CD4-positive, alpha-beta memory T cell (primary cell): Measurements from ENCODE around the gene DBH. TPM values are rescaled to one million over a fixed set of nuclear protein-coding genes. Genes with fewer than 3 reads are reported as not detected.

Experiments
- CTCF ChIA-PET: fragments of 350-600 bp; sonication (Branson Sonifier 250); formaldehyde crosslinking; loops from one replicate; lab custom pipeline; 2021; ENCODE audit warnings: inconsistent platforms; ENCODE audit not compliant: partially characterized antibody; lab: Charles Lee
- POLR2A ChIA-PET: fragments of 350-600 bp; sonication (Branson Sonifier 250); formaldehyde crosslinking; loops from one replicate; lab custom pipeline; 2021; ENCODE audit not compliant: partially characterized antibody; lab: Charles Lee
- DNase-seq, 5 donors: peaks; one replicate each; pipeline versions ENCODE4 v3.0.0 to v3.0.0-alpha.2; 2020 to 2022; ENCODE audit warnings: mixed read lengths in 1 of 5
- H3K27ac ChIP-seq: one replicate; pipeline ENCODE4 v1.7.0; 2013; ENCODE audit warnings: low read depth, low read length
- H3K27me3 ChIP-seq: 2 replicates; pipeline ENCODE4 v1.7.0; 2013; ENCODE audit warnings: mild to moderate bottlenecking, low read length, moderate library complexity; ENCODE audit not compliant: insufficient read depth
- H3K36me3 ChIP-seq: 2 replicates; pipeline ENCODE4 v1.7.0; 2013; ENCODE audit warnings: mild to moderate bottlenecking, low read length, moderate library complexity; ENCODE audit not compliant: insufficient read depth
- H3K4me1 ChIP-seq: 2 replicates; pipeline ENCODE4 v1.7.0; 2013; ENCODE audit warnings: mild to moderate bottlenecking, low read length, moderate library complexity; ENCODE audit not compliant: insufficient read depth
- H3K4me3 ChIP-seq, 2 donors: one replicate each; pipeline ENCODE4 v1.7.0; 2013; ENCODE audit warnings: low read length in 2 of 2, mild to moderate bottlenecking in 1 of 2
- H3K9me3 ChIP-seq, 2 donors: one replicate each; pipeline ENCODE4 v1.7.0; 2013; ENCODE audit warnings: low read length in 2 of 2, control low read depth in 1 of 2; ENCODE audit not compliant: control insufficient read depth in 1 of 2
- H3K27ac Mint-ChIP-seq, 7 donors: one replicate each; pipeline ENCODE4 v1.8.0; 2020 to 2021; ENCODE audit warnings: mixed read lengths in 7 of 7, mild to moderate bottlenecking in 6 of 7, inconsistent platforms in 3 of 7, moderate library complexity in 3 of 7
- H3K27me3 Mint-ChIP-seq, 2 donors: one replicate each; pipeline ENCODE4 v1.8.0; 2020 to 2021; ENCODE audit warnings: mixed read lengths in 2 of 2
- H3K36me3 Mint-ChIP-seq, 2 donors: one replicate each; pipeline ENCODE4 v1.8.0; 2020 to 2021; ENCODE audit warnings: mixed read lengths in 2 of 2, inconsistent platforms in 1 of 2, mild to moderate bottlenecking in 1 of 2
- H3K4me1 Mint-ChIP-seq, 4 donors: one replicate each; pipeline ENCODE4 v1.8.0; 2020 to 2021; ENCODE audit warnings: mixed read lengths in 4 of 4, mild to moderate bottlenecking in 1 of 4
- H3K4me3 Mint-ChIP-seq, 8 donors: one replicate each; pipeline ENCODE4 v1.8.0; 2020 to 2021; ENCODE audit warnings: mixed read lengths in 8 of 8, mild to moderate bottlenecking in 7 of 8, moderate library complexity in 6 of 8, inconsistent platforms in 3 of 8
- H3K9me3 Mint-ChIP-seq, 8 donors: one replicate each; pipeline ENCODE4 v1.8.0; 2020 to 2021; ENCODE audit warnings: mixed read lengths in 8 of 8, mild to moderate bottlenecking in 5 of 8, inconsistent platforms in 3 of 8, moderate library complexity in 1 of 8
- intact Hi-C: fragments of 100-400 bp; cut with micrococcal nuclease; formaldehyde crosslinking; loops from one replicate; pipeline ENCODE4 v1.15.1; 2023
- polyA plus RNA-seq, 2 donors: library from polyadenylated mRNA; unstranded; fragments of 300-500 nt; fragmentation: Illumina TruSeq; gene quantifications; one replicate each; pipeline ENCODE4 v1.2.3, GENCODE V29; 2021
- total RNA-seq, 2 experiments: library from RNA; stranded (reverse); gene quantifications; one replicate each; pipeline ENCODE4 v1.2.3, GENCODE V29; 2021

DBH gene
- total and polyA plus RNA-seq, 4 experiments from 2014 or later: 0.08 to 0.18 (median 0.09) TPM; not detected in 1

GRCh38 chr9:133701981-133702797 is 66.0 kb downstream of the DBH start:
- Histone ChIP-seq H3K27ac (peak overlapping the region; percentile 74), H3K36me3 (no peaks in the 10 kb centered on the region), H3K4me3 (peak overlapping the region; percentile 27 to 61), H3K9me3 (no peaks in the 10 kb centered on the region), H3K27me3 (no peaks in the 10 kb centered on the region), H3K4me1 (peaks cover 65% of the 10 kb centered on the region)
- no peaks in the 10 kb centered on the region for H3K9me3 Mint-ChIP-seq
- DNase-seq: peak; percentile 69 to 81 (median 75)
- POLR2A ChIA-PET: interaction anchor here (0.9 to 4.3 kb wide), 12 partner anchors 8 to 462 kb away, joined by 3 to 140 read pairs (median 5); partner anchors contain the start of gene RNU6ATAC
- peak overlapping the region; percentile 83 to 93 (median 89) for H3K4me3 Mint-ChIP-seq
- H3K27ac Mint-ChIP-seq: peak overlapping the region; percentile 96 to 99 (median 98)
- peaks cover 0 to 2% of the 10 kb centered on the region in 2 donors for H3K36me3 Mint-ChIP-seq
- intact Hi-C loops: loop anchor here (1.0 to 2.0 kb wide), 2 partner anchors 19 to 45 kb away; no protein-coding TSS in a partner anchor
- no peaks in the 10 kb centered on the region for H3K27me3 Mint-ChIP-seq
- CTCF ChIA-PET: interaction anchor here (1.0 to 3.1 kb wide), 6 partner anchors 11 to 25 kb away, joined by 3 to 13 read pairs (median 7); no protein-coding TSS in a partner anchor
- H3K4me1 Mint-ChIP-seq: peaks cover 36 to 75% (median 53%) of the 10 kb centered on the region in 4 donors

- peak overlapping the region; percentile 83 to 93 (median 86) for H3K4me3 Mint-ChIP-seq
- peak overlapping the region; percentile 92 to 99 (median 96) for H3K27ac Mint-ChIP-seq
- no peaks in the 10 kb centered on the region for H3K27me3 Mint-ChIP-seq
- intact Hi-C loops: loop anchor here (1.0 to 2.0 kb wide), 2 partner anchors 20 to 46 kb away; no protein-coding TSS in a partner anchor
- H3K4me1 Mint-ChIP-seq: peaks cover 33 to 73% (median 49%) of the 10 kb centered on the region in 4 donors
- Histone ChIP-seq H3K27ac (peak overlapping the region; percentile 74), H3K9me3 (no peaks in the 10 kb centered on the region), H3K36me3 (no peaks in the 10 kb centered on the region), H3K27me3 (no peaks in the 10 kb centered on the region), H3K4me1 (peaks cover 59% of the 10 kb centered on the region), H3K4me3 (peak overlapping the region; percentile 23 to 61)
- peaks cover 0 to 2% of the 10 kb centered on the region in 2 donors for H3K36me3 Mint-ChIP-seq
- peak in 1 of 5 donors; percentile 9 for DNase-seq
- CTCF ChIA-PET: interaction anchor here (2.3 to 3.1 kb wide), 2 partner anchors 19 to 24 kb away, joined by 12 to 13 read pairs; no protein-coding TSS in a partner anchor
- no peaks in the 10 kb centered on the region for H3K9me3 Mint-ChIP-seq
- POLR2A ChIA-PET: interaction anchor here (0.9 to 4.3 kb wide), 9 partner anchors 9 to 461 kb away, joined by 3 to 140 read pairs (median 7); partner anchors contain the start of gene RNU6ATAC
Observed at GRCh38 chr9:133702798-133703590, 66.8 kb downstream of the DBH start.

- Histone ChIP-seq H3K27me3 (no peaks in the 10 kb centered on the region), H3K9me3 (no peaks in the 10 kb centered on the region), H3K4me3 (no peak overlapping the region), H3K36me3 (no peaks in the 10 kb centered on the region), H3K27ac (peak overlapping the region; percentile 74), H3K4me1 (peaks cover 52% of the 10 kb centered on the region)
- intact Hi-C loops: loop anchor here (2.0 kb wide), 1 partner anchor 47 kb away; no protein-coding TSS in a partner anchor
- H3K36me3 Mint-ChIP-seq: peaks cover 0 to 2% of the 10 kb centered on the region in 2 donors
- peak overlapping the region in 3 of 8 donors; percentile 41 to 65 (median 50) for H3K4me3 Mint-ChIP-seq
- peak overlapping the region; percentile 32 to 96 (median 79) for H3K27ac Mint-ChIP-seq
- H3K27me3 Mint-ChIP-seq: no peaks in the 10 kb centered on the region
- CTCF ChIA-PET: no interaction called here
- POLR2A ChIA-PET: interaction anchor here (1.0 to 4.3 kb wide), 3 partner anchors 19 to 34 kb away, joined by 3 to 140 read pairs (median 59); no protein-coding TSS in a partner anchor
- no peaks in the 10 kb centered on the region for H3K9me3 Mint-ChIP-seq
- peaks cover 26 to 66% (median 42%) of the 10 kb centered on the region in 4 donors for H3K4me1 Mint-ChIP-seq
- DNase-seq: peak in 1 of 5 donors; percentile 52
Observed at GRCh38 chr9:133703591-133704399, 67.6 kb downstream of the DBH start.

- H3K27me3 Mint-ChIP-seq: no peaks in the 10 kb centered on the region
- Histone ChIP-seq H3K36me3 (no peaks in the 10 kb centered on the region), H3K27me3 (no peaks in the 10 kb centered on the region), H3K9me3 (no peaks in the 10 kb centered on the region), H3K27ac (no peak overlapping the region), H3K4me1 (peaks cover 55% of the 10 kb centered on the region), H3K4me3 (no peak overlapping the region)
- H3K9me3 Mint-ChIP-seq: no peaks in the 10 kb centered on the region
- CTCF ChIA-PET: no interaction called here
- intact Hi-C loops: no loop called here
- H3K27ac Mint-ChIP-seq: peak overlapping the region in 6 of 7 donors; percentile 32 to 96 (median 65)
- peaks cover 29 to 64% (median 42%) of the 10 kb centered on the region in 4 donors for H3K4me1 Mint-ChIP-seq
- H3K36me3 Mint-ChIP-seq: peaks cover 0 to 2% of the 10 kb centered on the region in 2 donors
- peak in 1 of 5 donors; percentile 16 for DNase-seq
- POLR2A ChIA-PET: no interaction called here
- peak overlapping the region in 1 of 8 donors; percentile 42 for H3K4me3 Mint-ChIP-seq
Observed at GRCh38 chr9:133704711-133705181, 68.6 kb downstream of the DBH start.

GRCh38 chr9:133705576-133705975 is 69.4 kb downstream of the DBH start:
- Histone ChIP-seq H3K36me3 (no peaks in the 10 kb centered on the region), H3K4me1 (peaks cover 53% of the 10 kb centered on the region)
- POLR2A ChIA-PET: interaction anchor here (1.1 kb wide), 1 partner anchor 22 kb away, joined by 3 read pairs; no protein-coding TSS in a partner anchor

More at GRCh38 chr9:133705576-133705975, 69.4 kb downstream of the DBH start:
- Mint-ChIP-seq H3K36me3 (peaks cover 0 to 2% of the 10 kb centered on the region in 2 donors), H3K9me3 (no peaks in the 10 kb centered on the region), H3K4me1 (peaks cover 26 to 57% (median 40%) of the 10 kb centered on the region in 4 donors), H3K4me3 (no peak overlapping the region), H3K27ac (peak overlapping the region; percentile 13 to 79 (median 50)), H3K27me3 (no peaks in the 10 kb centered on the region)
- DNase-seq: no peak
- CTCF ChIA-PET: no interaction called here
- no peaks in the 10 kb centered on the region for H3K9me3 ChIP-seq
- H3K27me3 ChIP-seq: no peaks in the 10 kb centered on the region
- no peak overlapping the region for H3K27ac ChIP-seq
- intact Hi-C loops: no loop called here
- no peak overlapping the region for H3K4me3 ChIP-seq
